Spleen (tissue), 7 donors: ENCODE results near the gene ZBTB42.

Experiments used
- POLR2A ChIP-seq, 3 donors: fragments of 450-650 bp; IDR thresholded peaks; one replicate each; pipeline ENCODE4 v1.5.1; 2017; ENCODE audit warnings: antibody characterized with exemption in 3 of 3, mild to moderate bottlenecking in 1 of 3
- POLR2AphosphoS5 ChIP-seq, 3 donors: sonication (generic); formaldehyde crosslinking; IDR thresholded peaks; one replicate each; pipeline ENCODE4 v1.5.1; 2017; ENCODE audit warnings: antibody characterized with exemption in 3 of 3
- TF ChIP-seq, protein P1 (sequence below), 11 experiments: fragments of 200-600 bp in 7 of 11; fragments of 450-650 bp in 4 of 11; sonication (generic) in 4 of 11; IDR thresholded peaks in 8 of 11; conservative IDR thresholded peaks in 3 of 11; 1 replicate in 7 of 11; 2 replicates in 4 of 11; pipeline versions ENCODE4 v1.4.0 to v1.8.0; 2016 to 2021; ENCODE audit warnings: antibody characterized with exemption in 11 of 11, inconsistent platforms in 4 of 11, mild to moderate bottlenecking in 1 of 11
- donor health status: DM: no; HTN: no; CAD: no; lungs with moderate emphysema.
- donor health status: DM: no; HTN: no; CAD: no.
- donor health status: DM: no; HTN: no; CAD: no.

GRCh38 chr14:104813286-104813685, 12.4 kb downstream of the ZBTB42 start:
- TF ChIP-seq, protein P1, sequence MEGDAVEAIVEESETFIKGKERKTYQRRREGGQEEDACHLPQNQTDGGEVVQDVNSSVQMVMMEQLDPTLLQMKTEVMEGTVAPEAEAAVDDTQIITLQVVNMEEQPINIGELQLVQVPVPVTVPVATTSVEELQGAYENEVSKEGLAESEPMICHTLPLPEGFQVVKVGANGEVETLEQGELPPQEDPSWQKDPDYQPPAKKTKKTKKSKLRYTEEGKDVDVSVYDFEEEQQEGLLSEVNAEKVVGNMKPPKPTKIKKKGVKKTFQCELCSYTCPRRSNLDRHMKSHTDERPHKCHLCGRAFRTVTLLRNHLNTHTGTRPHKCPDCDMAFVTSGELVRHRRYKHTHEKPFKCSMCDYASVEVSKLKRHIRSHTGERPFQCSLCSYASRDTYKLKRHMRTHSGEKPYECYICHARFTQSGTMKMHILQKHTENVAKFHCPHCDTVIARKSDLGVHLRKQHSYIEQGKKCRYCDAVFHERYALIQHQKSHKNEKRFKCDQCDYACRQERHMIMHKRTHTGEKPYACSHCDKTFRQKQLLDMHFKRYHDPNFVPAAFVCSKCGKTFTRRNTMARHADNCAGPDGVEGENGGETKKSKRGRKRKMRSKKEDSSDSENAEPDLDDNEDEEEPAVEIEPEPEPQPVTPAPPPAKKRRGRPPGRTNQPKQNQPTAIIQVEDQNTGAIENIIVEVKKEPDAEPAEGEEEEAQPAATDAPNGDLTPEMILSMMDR (IDR thresholded peaks at IDR 0.05 in 8 of 11, conservative IDR thresholded peaks at IDR 0.05 in 3 of 11), result no peak
- no peak for TF ChIP-seq POLR2A (IDR thresholded peaks at IDR 0.05)
- TF ChIP-seq POLR2AphosphoS5 (IDR thresholded peaks at IDR 0.05), result no peak
